H1 (cell line): ENCODE results near the gene KCTD11. TPM values are rescaled to one million over a fixed set of nuclear protein-coding genes. Genes with fewer than 3 reads are reported as not detected.

Source experiments
- CTCF ChIA-PET: fragments of 300-600 bp; sonication (Branson Sonifier 250); formaldehyde crosslinking; loops from one replicate; lab custom pipeline; 2021; ENCODE audit not compliant: partially characterized antibody; lab: Charles Lee
- POLR2A ChIA-PET: fragments of 300-600 bp; sonication (Branson Sonifier 250); formaldehyde crosslinking; loops from one replicate; lab custom pipeline; 2021; ENCODE audit warnings: inconsistent platforms; ENCODE audit not compliant: partially characterized antibody; lab: Charles Lee
- DNase-seq, 2 experiments: peaks; one replicate each; pipeline versions ENCODE4 v3.0.0 to v3.0.0-alpha.2; 2010 to 2022; ENCODE audit warnings: low spot score in 2 of 2, low read depth in 1 of 2, mixed read lengths in 1 of 2
- FAIRE-seq: peaks from 2 replicates; lab custom pipeline; 2011; peaks lifted over from hg19 to GRCh38; lab: Jason Lieb, UNC
- H2AFZ ChIP-seq: 2 replicates; pipeline ENCODE4 v1.8.1; 2012; ENCODE audit warnings: low read length, inconsistent platforms
- H2AK5ac ChIP-seq: 2 replicates; pipeline ENCODE4 v1.6.1; 2013; ENCODE audit warnings: low read depth, low read length
- H2BK120ac ChIP-seq: replicated peaks from 2 replicates; pipeline ENCODE3; 2013; ENCODE audit warnings: low read depth, low read length, inconsistent platforms
- H2BK12ac ChIP-seq: 2 replicates; pipeline ENCODE4 v1.6.1; 2013; ENCODE audit warnings: low read depth, low read length
- H2BK15ac ChIP-seq: 2 replicates; pipeline ENCODE4 v1.6.1; 2013; ENCODE audit warnings: low read length
- H2BK20ac ChIP-seq: 2 replicates; pipeline ENCODE4 v1.6.1; 2013; ENCODE audit warnings: low read length
- H2BK5ac ChIP-seq: 2 replicates; pipeline ENCODE4 v1.6.1; 2013; ENCODE audit warnings: low read depth, low read length
- H3K14ac ChIP-seq: 2 replicates; pipeline ENCODE4 v1.6.1; 2013; ENCODE audit warnings: inconsistent platforms; ENCODE audit not compliant: insufficient read length
- H3K18ac ChIP-seq: 2 replicates; pipeline ENCODE4 v1.6.1; 2013; ENCODE audit warnings: low read length; ENCODE audit errors: extremely low read depth
- H3K23ac ChIP-seq: 2 replicates; pipeline ENCODE4 v1.6.1; 2013; ENCODE audit warnings: inconsistent platforms; ENCODE audit not compliant: insufficient read length
- H3K23me2 ChIP-seq: 2 replicates; pipeline ENCODE4 v1.6.1; 2013; ENCODE audit warnings: low read depth, low read length
- H3K27ac ChIP-seq: 2 replicates; pipeline ENCODE4 v1.6.1; 2011; ENCODE audit warnings: low read depth, low read length, inconsistent platforms
- H3K27me3 ChIP-seq, 4 experiments: replicated peaks in 1 of 4; 1 replicate in 1 of 4; 2 replicates in 3 of 4; pipeline versions ENCODE4 v1.6.1 to v1.8.1; 2011 to 2013; ENCODE audit warnings: low read length in 3 of 4, mild to moderate bottlenecking in 3 of 4, inconsistent platforms in 2 of 4, mixed read lengths in 2 of 4, moderate library complexity in 1 of 4; ENCODE audit not compliant: control insufficient read depth in 3 of 4, insufficient read depth in 3 of 4; ENCODE audit errors: extremely low read depth in 1 of 4
- H3K36me3 ChIP-seq, 4 experiments: 2 replicates each; pipeline versions ENCODE4 v1.6.1 to v1.8.1; 2011 to 2013; ENCODE audit warnings: mild to moderate bottlenecking in 4 of 4, low read length in 3 of 4, moderate library complexity in 2 of 4, control low read depth in 1 of 4, inconsistent platforms in 1 of 4; ENCODE audit not compliant: insufficient read depth in 4 of 4, control insufficient read depth in 2 of 4
- H3K4ac ChIP-seq: replicated peaks from 2 replicates; pipeline ENCODE3; 2013; ENCODE audit warnings: low read length, low read depth, mixed read lengths, inconsistent platforms; ENCODE audit not compliant: insufficient read length
- H3K4me1 ChIP-seq, 4 experiments: replicated peaks in 1 of 4; 1 replicate in 1 of 4; 2 replicates in 3 of 4; pipeline versions ENCODE4 v1.6.1 to v1.8.1; 2011 to 2013; ENCODE audit warnings: low read length in 3 of 4, inconsistent platforms in 2 of 4, mixed read lengths in 1 of 4; ENCODE audit not compliant: insufficient read depth in 4 of 4, control insufficient read depth in 3 of 4
- H3K4me2 ChIP-seq, 2 experiments: 2 replicates each; pipeline versions ENCODE4 v1.6.1 to v1.8.1; 2011 to 2013; ENCODE audit warnings: low read depth in 2 of 2, low read length in 2 of 2, control low read depth in 1 of 2, inconsistent platforms in 1 of 2, mild to moderate bottlenecking in 1 of 2; ENCODE audit not compliant: insufficient read depth in 1 of 2
- H3K4me3 ChIP-seq, 4 experiments: fragments of 200-600, 300-600 bp in 1 of 4; sonication (generic), shearing (Covaris generic), sonication (Bioruptor Twin) in 1 of 4; 2 replicates each; pipeline versions ENCODE4 v1.5.1 to v1.8.1; 2011 to 2016; ENCODE audit warnings: low read length in 4 of 4, low read depth in 3 of 4, control low read depth in 2 of 4, inconsistent platforms in 2 of 4, mild to moderate bottlenecking in 2 of 4, mixed read lengths in 1 of 4, moderate library complexity in 1 of 4; ENCODE audit not compliant: insufficient read depth in 2 of 4; ENCODE audit errors: extremely low read depth in 1 of 4
- H3K56ac ChIP-seq: replicated peaks from 2 replicates; pipeline ENCODE3; 2013; ENCODE audit warnings: low read depth, mild to moderate bottlenecking, mixed read lengths, low read length, inconsistent platforms; ENCODE audit not compliant: insufficient read length
- H3K79me1 ChIP-seq: 2 replicates; pipeline ENCODE4 v1.6.1; 2013; ENCODE audit warnings: low read depth, low read length, control low read depth
- H3K79me2 ChIP-seq, 2 experiments: 2 replicates each; pipeline versions ENCODE4 v1.6.1 to v1.8.1; 2012 to 2013; ENCODE audit warnings: low read length in 2 of 2, mild to moderate bottlenecking in 2 of 2, inconsistent platforms in 1 of 2; ENCODE audit not compliant: insufficient read depth in 2 of 2, control insufficient read depth in 1 of 2
- H3K9ac ChIP-seq, 4 experiments: replicated peaks in 1 of 4; 1 replicate in 1 of 4; 2 replicates in 3 of 4; pipeline versions ENCODE4 v1.6.1 to v1.8.1; 2011 to 2013; ENCODE audit warnings: low read depth in 3 of 4, low read length in 3 of 4, control low read depth in 2 of 4, mild to moderate bottlenecking in 2 of 4, moderate library complexity in 2 of 4, inconsistent platforms in 1 of 4; ENCODE audit errors: extremely low read depth in 1 of 4
- H3K9me3 ChIP-seq, 2 experiments: 2 replicates each; pipeline versions ENCODE4 v1.6.1 to v1.8.1; 2012 to 2013; ENCODE audit warnings: mild to moderate bottlenecking in 2 of 2, moderate library complexity in 2 of 2, control low read depth in 1 of 2, inconsistent platforms in 1 of 2, low read depth in 1 of 2, low read length in 1 of 2, mixed read lengths in 1 of 2; ENCODE audit not compliant: insufficient read depth in 2 of 2
- H4K20me1 ChIP-seq, 2 experiments: replicated peaks in 1 of 2; 2 replicates each; pipeline versions ENCODE3 to v1.8.1; 2011 to 2013; ENCODE audit warnings: inconsistent platforms in 2 of 2, low read length in 2 of 2, mild to moderate bottlenecking in 1 of 2; ENCODE audit not compliant: insufficient read depth in 2 of 2, control insufficient read depth in 1 of 2
- H4K5ac ChIP-seq: 2 replicates; pipeline ENCODE4 v1.6.1; 2013; ENCODE audit warnings: low read length, low read depth, mixed read lengths, inconsistent platforms; ENCODE audit not compliant: insufficient read length
- H4K8ac ChIP-seq: 2 replicates; pipeline ENCODE4 v1.8.0; 2013; ENCODE audit warnings: mild to moderate bottlenecking, moderate library complexity, low read length, inconsistent platforms; ENCODE audit not compliant: insufficient read depth; ENCODE audit errors: extremely low read depth
- H4K91ac ChIP-seq: replicated peaks from 2 replicates; pipeline ENCODE3; 2013; ENCODE audit warnings: low read length, mixed read lengths, inconsistent platforms; ENCODE audit not compliant: insufficient read length
- ASH2L ChIP-seq: fragments of 200-600, 300-600 bp; sonication (generic); IDR thresholded peaks from one replicate; pipeline ENCODE4 v1.7.1; 2017; ENCODE audit warnings: low read length
- BACH1 ChIP-seq: IDR thresholded peaks from 2 replicates; pipeline ENCODE4 v1.6.1; 2012; ENCODE audit warnings: low read length, improper control_type of control experiment
- BRCA1 ChIP-seq: IDR thresholded peaks from 2 replicates; pipeline ENCODE4 v1.6.1; 2012; ENCODE audit warnings: low read depth, low read length, improper control_type of control experiment
- CHD2 ChIP-seq: IDR thresholded peaks from 2 replicates; pipeline ENCODE4 v1.6.1; 2012; ENCODE audit warnings: low read length, improper control_type of control experiment
- EGR1 ChIP-seq: IDR thresholded peaks from 2 replicates; pipeline ENCODE4 v1.6.1; 2011; ENCODE audit warnings: low read depth, low read length, borderline replicate concordance
- GABPA ChIP-seq: IDR thresholded peaks from 2 replicates; pipeline ENCODE4 v1.6.1; 2011; ENCODE audit warnings: mild to moderate bottlenecking, low read length, moderate library complexity, borderline replicate concordance; ENCODE audit not compliant: insufficient read depth
- RAD21 ChIP-seq, 2 experiments: IDR thresholded peaks in 1 of 2; conservative IDR thresholded peaks in 1 of 2; 2 replicates each; pipeline ENCODE4 v1.6.1; 2011; ENCODE audit warnings: low read depth in 2 of 2, low read length in 2 of 2, improper control_type of control experiment in 1 of 2, inconsistent platforms in 1 of 2, mild to moderate bottlenecking in 1 of 2, moderate library complexity in 1 of 2
- RBBP5 ChIP-seq: IDR thresholded peaks from 2 replicates; pipeline ENCODE4 v1.7.1; 2012; ENCODE audit warnings: low read depth, mild to moderate bottlenecking, inconsistent platforms, low read length, moderate library complexity, borderline replicate concordance
- RXRA ChIP-seq: IDR thresholded peaks from 2 replicates; pipeline ENCODE4 v1.6.1; 2011; ENCODE audit warnings: low read depth, mild to moderate bottlenecking, low read length, moderate library complexity; ENCODE audit not compliant: insufficient read depth
- WGBS, 2 experiments: shearing (Covaris generic) in 1 of 2; methylation state at CpG; one replicate each; pipeline versions ENCODE4 v1.1.6 to v1.1.7; 2013 to 2015; ENCODE audit warnings: low lambda C conversion rate in 2 of 2, mixed read lengths in 2 of 2, inconsistent platforms in 1 of 2, low coverage in 1 of 2, missing lambda C conversion rate in 1 of 2; ENCODE audit not compliant: insufficient replicate concordance in 2 of 2, insufficient coverage in 1 of 2, insufficient read length in 1 of 2; ENCODE audit errors: extremely low coverage in 1 of 2, missing lambda C conversion rate in 1 of 2; 5-methylcytosine and 5-hydroxymethylcytosine counted together
- polyA plus RNA-seq, 7 experiments: library from polyadenylated mRNA; depleted of rRNA in 3 of 7; stranded (reverse) in 5 of 7; unstranded in 2 of 7; fragments of >200 nt in 5 of 7; fragments of 200-250 nt in 2 of 7; gene quantifications; 1 replicate in 5 of 7; 2 replicates in 1 of 7; 4 replicates in 1 of 7; pipeline versions ENCODE4 v1.2.1 to v1.2.3, GENCODE V29; 2011 to 2013; ENCODE audit warnings: missing spikeins in 2 of 7, mixed read lengths in 2 of 7
- total RNA-seq: library from RNA; stranded (reverse); fragmentation: NEBNext Ultra II Directional; extraction: Animal tissue kit (Norgen Biotek cat#: 25700); gene quantifications from 2 replicates; pipeline ENCODE4 v1.2.1, GENCODE V29; 2021

The KCTD11 gene
- total and polyA plus RNA-seq, 2 of the 8 experiments (the other 6 are each of a cell fraction or from before 2014, with no cell fraction given) = 8.6 to 9.2 TPM

DNA sequence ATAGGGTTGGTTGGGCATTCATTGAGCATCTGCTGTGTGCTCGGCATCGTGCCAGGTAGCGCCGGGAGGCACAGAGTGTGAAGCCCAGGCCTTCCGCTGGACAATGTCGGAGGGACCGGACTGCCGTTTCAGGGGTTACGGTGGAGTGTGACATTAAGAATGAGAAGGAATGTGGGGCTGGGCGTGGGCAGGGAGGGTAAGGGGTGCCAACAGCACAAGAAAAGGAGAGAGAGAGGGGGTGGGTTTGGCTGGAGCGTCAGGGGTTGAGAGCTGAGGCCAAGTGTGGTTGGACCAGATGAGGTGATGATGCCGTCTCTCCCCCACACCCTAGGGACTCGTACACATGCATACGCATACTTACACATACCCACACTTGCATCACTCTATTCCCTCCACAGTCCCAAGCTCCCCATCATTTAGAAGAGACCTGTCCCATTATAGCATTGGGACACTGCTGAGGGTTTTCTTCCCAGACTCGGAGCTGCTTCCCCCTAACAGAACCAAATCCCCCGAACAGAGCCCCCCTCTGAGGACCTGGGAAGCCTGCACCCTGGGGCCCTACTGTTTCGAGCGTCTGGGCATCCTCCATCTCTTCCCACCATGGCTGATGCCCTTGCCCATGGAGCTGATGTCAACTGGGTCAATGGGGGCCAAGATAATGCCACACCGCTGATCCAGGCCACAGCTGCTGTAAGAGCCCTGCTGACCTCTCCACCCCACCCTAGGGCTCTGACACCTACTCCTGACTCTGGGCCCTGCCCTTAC lies 3.3 kb upstream of the KCTD11 start:
- no peak overlapping the region for H4K5ac ChIP-seq
- no peak for TF ChIP-seq BACH1
- no peak for TF ChIP-seq EGR1
- TF ChIP-seq RXRA = no peak
- no peak for TF ChIP-seq ASH2L
- no peak for TF ChIP-seq GABPA
- no peak for TF ChIP-seq RAD21 (IDR thresholded peaks at IDR 0.05 in 1 of 2, conservative IDR thresholded peaks at IDR 0.05 in 1 of 2; ENCODE audit: low read depth in 2 of 2, low read length in 2 of 2)
- no peak for TF ChIP-seq BRCA1
- TF ChIP-seq CHD2 = no peak
- TF ChIP-seq RBBP5 = no peak
- TF ChIP-seq, all 59 proteins: peak for 0
- Histone ChIP-seq H2BK20ac (no peak overlapping the region), H3K4me2 (peak overlapping the region in 1 of 2 experiments; percentile 92; a peak in 2 of 4 replicates), H2BK15ac (no peak overlapping the region), H3K9me3 (no peaks in the 10 kb centered on the region), H3K23me2 (peaks cover 15% of the 10 kb centered on the region; the same call in 1 of the 2 replicates), H3K27me3 (no peaks in the 10 kb centered on the region), H3K4ac (peak overlapping the region; percentile 3), H3K27ac (no peak overlapping the region), H3K79me1 (no peaks in the 10 kb centered on the region), H4K8ac (no peak overlapping the region), H2BK120ac (no peak overlapping the region), H3K14ac (no peak overlapping the region), H2AFZ (no peak overlapping the region), H3K23ac (no peak overlapping the region), H3K36me3 (no peaks in the 10 kb centered on the region), H3K9ac (peak overlapping the region in 1 of 4 experiments; percentile 14; a peak in 1 of 7 replicates), H2BK5ac (no peak overlapping the region), H3K79me2 (no peaks in the 10 kb centered on the region), H3K56ac (no peak overlapping the region), H2AK5ac (peak overlapping the region; percentile 75; the same call in 1 of the 2 replicates), H3K18ac (no peak overlapping the region; the same call in 1 of the 2 replicates), H2BK12ac (peak overlapping the region; percentile 87; the same call in 1 of the 2 replicates), H4K20me1 (peaks cover 0 to 2% of the 10 kb centered on the region in 2 experiments), H4K91ac (no peak overlapping the region), H3K4me3 (no peak overlapping the region), H3K4me1 (peaks cover 0 to 19% (median 10%) of the 10 kb centered on the region in 4 experiments; a peak in 6 of 7 replicates)
- DNase-seq (no peak), FAIRE-seq (no peak)
- CTCF ChIA-PET = interaction anchor here (0.8 to 14.1 kb wide), 13 partner anchors 9 to 167 kb away, joined by 3 to 167 read pairs (median 6); partner anchors contain the start of genes ACAP1, NEURL4 and SLC2A4
- POLR2A ChIA-PET = interaction anchor here (0.8 to 8.2 kb wide), 14 partner anchors 12 to 212 kb away, joined by 3 to 91 read pairs (median 3); partner anchors contain the start of genes ACAP1, CLDN7, FGF11 and GPS2
- WGBS, 2 experiments = 95% methylated on average over 19 of the region's 19 CpGs; no CpG with 5 or more reads in 1 of the 2 experiments
